HepG2 (cell line): ENCODE data around the gene SLFN12L. TPM values are rescaled to one million over a fixed set of nuclear protein-coding genes. Genes with fewer than 3 reads are reported as not detected.

Source experiments
- ATAC-seq: fragments of 200-7000 bp; cut with Tn5 transposase; 3 replicates; pipeline ENCODE4 v1.9.1; 2020; ENCODE audit warnings: mild to moderate bottlenecking, moderate library complexity
- BruUV-seq: library from RNA; stranded (reverse); fragments of 400-500 nt; replicated peaks from 2 replicates; lab custom pipeline; 2021; lab: Mats Ljungman, UMichigan
- CTCF ChIA-PET: fragments of 300-600 bp; formaldehyde crosslinking; extraction: SDS; loops from one replicate; lab custom pipeline; 2021; ENCODE audit warnings: low total read pairs, inconsistent platforms, low intra/inter-chr PET ratio; lab: Yijun Ruan, JAX
- POLR2A ChIA-PET: fragments of 350-600 bp; sonication (Branson Sonifier 250); formaldehyde crosslinking; loops from one replicate; lab custom pipeline; 2020; ENCODE audit warnings: antibody characterized with exemption, inconsistent platforms; lab: Yijun Ruan, JAX
- DNase-seq: peaks from one replicate; pipeline ENCODE4 v3.0.0-alpha.2; 2015; ENCODE audit warnings: low spot score
- FAIRE-seq: peaks from 3 replicates; lab custom pipeline; 2011; peaks lifted over from hg19 to GRCh38; lab: Jason Lieb, UNC
- H2AFZ ChIP-seq: one replicate; pipeline ENCODE4 v1.6.1; 2011; ENCODE audit warnings: low read length, inconsistent platforms
- H3K27ac ChIP-seq: fragments of 300-600 bp; 3 replicates; pipeline ENCODE4 v1.8.0; 2011; ENCODE audit warnings: mixed run types, mild to moderate bottlenecking, mixed read lengths, low read length, inconsistent platforms; ENCODE audit not compliant: insufficient read depth; ENCODE audit errors: extremely low read length
- H3K27me3 ChIP-seq, 2 experiments: fragments of 200-600 bp in 1 of 2; 2 replicates in 1 of 2; 3 replicates in 1 of 2; pipeline versions ENCODE4 v1.6.0 to v1.8.0; 2011; ENCODE audit warnings: low read length in 2 of 2, mild to moderate bottlenecking in 2 of 2, moderate library complexity in 2 of 2, inconsistent platforms in 1 of 2; ENCODE audit not compliant: insufficient read depth in 2 of 2, control insufficient read depth in 1 of 2
- H3K36me3 ChIP-seq, 2 experiments: fragments of 200-600 bp in 1 of 2; replicated peaks in 1 of 2; 2 replicates in 1 of 2; 3 replicates in 1 of 2; pipeline versions ENCODE4 v1.5.1 to v1.8.0; 2011; ENCODE audit warnings: low read length in 2 of 2, inconsistent platforms in 1 of 2; ENCODE audit not compliant: insufficient read depth in 2 of 2, control insufficient read depth in 1 of 2
- H3K4me1 ChIP-seq: 2 replicates; pipeline ENCODE4 v1.5.1; 2012; ENCODE audit warnings: low read length, inconsistent platforms; ENCODE audit not compliant: insufficient read depth
- H3K4me2 ChIP-seq: 2 replicates; pipeline ENCODE4 v1.6.0; 2011; ENCODE audit warnings: low read depth, low read length, inconsistent platforms
- H3K4me3 ChIP-seq, 3 experiments: fragments of 200-600 bp in 1 of 3; sonication (generic), shearing (Covaris generic) in 1 of 3; replicated peaks in 1 of 3; 2 replicates each; pipeline ENCODE4 v1.5.1; 2011 to 2016; ENCODE audit warnings: low read length in 3 of 3, inconsistent platforms in 2 of 3, low read depth in 2 of 3, mild to moderate bottlenecking in 2 of 3, control low read depth in 1 of 3, mixed read lengths in 1 of 3; ENCODE audit not compliant: insufficient read depth in 1 of 3
- H3K79me2 ChIP-seq: one replicate; pipeline ENCODE4 v1.6.1; 2011; ENCODE audit warnings: low read length, inconsistent platforms; ENCODE audit not compliant: insufficient read depth
- H3K9ac ChIP-seq: 2 replicates; pipeline ENCODE4 v1.6.0; 2011; ENCODE audit warnings: mild to moderate bottlenecking, low read depth, low read length, inconsistent platforms; ENCODE audit not compliant: insufficient read depth
- H3K9me3 ChIP-seq: 2 replicates; pipeline ENCODE4 v1.5.1; 2012; ENCODE audit warnings: mild to moderate bottlenecking, low read length
- H4K20me1 ChIP-seq: 2 replicates; pipeline ENCODE4 v1.6.0; 2011; ENCODE audit warnings: inconsistent platforms, mild to moderate bottlenecking, low read length, moderate library complexity; ENCODE audit not compliant: insufficient read depth
- DNMT3B ChIP-seq: conservative IDR thresholded peaks from 2 replicates; pipeline ENCODE4 v1.6.1; 2016; ENCODE audit warnings: missing biosample characterization, control low read depth
- GMEB1 ChIP-seq: sonication (generic); formaldehyde crosslinking; IDR thresholded peaks from 2 replicates; pipeline ENCODE4 v1.5.1; 2020; ENCODE audit warnings: missing genetic modification reagents, mild to moderate bottlenecking, borderline replicate concordance
- HDAC6 ChIP-seq: fragments of 200-600 bp; sonication (generic); IDR thresholded peaks from 2 replicates; pipeline ENCODE4 v1.7.0; 2017; ENCODE audit warnings: mild to moderate bottlenecking, antibody characterized with exemption, low read length, low read depth
- MXD1 ChIP-seq: sonication (generic); formaldehyde crosslinking; IDR thresholded peaks from 2 replicates; pipeline ENCODE4 v1.4.0; 2020; ENCODE audit warnings: mild to moderate bottlenecking, missing genetic modification reagents
- PTBP1 ChIP-seq: fragments of 200-400 bp; formaldehyde crosslinking; IDR thresholded peaks from 2 replicates; pipeline ENCODE4 v1.6.1; 2018; ENCODE audit warnings: low read length, low read depth; ENCODE audit not compliant: poor library complexity, severe bottlenecking
- SMAD9 ChIP-seq: sonication (generic); formaldehyde crosslinking; IDR thresholded peaks from 2 replicates; pipeline ENCODE4 v1.5.1; 2020; ENCODE audit warnings: mild to moderate bottlenecking, missing genetic modification reagents
- TEF ChIP-seq: sonication (generic); formaldehyde crosslinking; IDR thresholded peaks from 2 replicates; pipeline ENCODE4 v1.5.0; 2020; ENCODE audit warnings: missing genetic modification reagents
- ZBTB42 ChIP-seq: sonication (generic); formaldehyde crosslinking; IDR thresholded peaks from 2 replicates; pipeline ENCODE4 v1.5.0; 2020; ENCODE audit warnings: mild to moderate bottlenecking, missing genetic modification reagents
- ZNF121 ChIP-seq: sonication (generic); formaldehyde crosslinking; IDR thresholded peaks from 2 replicates; pipeline ENCODE4 v1.5.0; 2020; ENCODE audit warnings: mild to moderate bottlenecking, missing genetic modification reagents
- ZNF18 ChIP-seq: sonication (generic); formaldehyde crosslinking; IDR thresholded peaks from 2 replicates; pipeline ENCODE4 v1.8.0; 2022; ENCODE audit warnings: mild to moderate bottlenecking, missing genetic modification reagents; ENCODE audit not compliant: insufficient replicate concordance
- ZNF569 ChIP-seq: sonication (generic); formaldehyde crosslinking; IDR thresholded peaks from 2 replicates; pipeline ENCODE4 v1.5.0; 2020; ENCODE audit warnings: mild to moderate bottlenecking, missing genetic modification reagents, moderate library complexity, borderline replicate concordance
- ZNF713 ChIP-seq: sonication (generic); formaldehyde crosslinking; IDR thresholded peaks from 2 replicates; pipeline ENCODE4 v1.4.0; 2020; ENCODE audit warnings: mild to moderate bottlenecking, missing genetic modification reagents
- ZNF850 ChIP-seq: sonication (generic); formaldehyde crosslinking; conservative IDR thresholded peaks from 2 replicates; pipeline ENCODE4 v1.9.0; 2021; ENCODE audit warnings: mild to moderate bottlenecking, missing genetic modification reagents
- WGBS: methylation state at CpG from one replicate; pipeline ENCODE4 v1.1.6; 2017; ENCODE audit warnings: low lambda C conversion rate; 5-methylcytosine and 5-hydroxymethylcytosine counted together
- in situ Hi-C: cut with HindIII; loops from 2 replicates; pipeline ENCODE4 v1.10.0; 2017; ENCODE audit warnings: low pct_unique_long_range_greater_than_20kb; ENCODE audit not compliant: extremely low pct_ligation_motif_present
- intact Hi-C: fragments of 100-400 bp; cut with micrococcal nuclease; formaldehyde crosslinking; loops from one replicate; pipeline ENCODE4 v1.10.0; 2022; ENCODE audit not compliant: unreplicated experiment
- polyA plus RNA-seq, 8 experiments: library from polyadenylated mRNA; depleted of rRNA in 3 of 8; stranded (reverse) in 7 of 8; unstranded in 1 of 8; fragments of >200 nt; fragmentation: Illumina TruSeq in 4 of 8; extraction: Trizol in 4 of 8; gene quantifications; 2 replicates each; pipeline versions ENCODE4 v1.2.1 to v1.2.3, GENCODE V29; 2011 to 2016; ENCODE audit warnings: low read depth in 4 of 8, missing spikeins in 1 of 8, mixed read lengths in 1 of 8; ENCODE audit not compliant: insufficient read depth in 1 of 8
- total RNA-seq, 5 experiments: library from RNA; depleted of rRNA; stranded (reverse); fragments of >200 nt; fragmentation: Illumina TruSeq; extraction: Trizol; gene quantifications; 2 replicates each; pipeline ENCODE4 v1.2.3, GENCODE V29; 2016; ENCODE audit warnings: low read depth in 1 of 5

The SLFN12L gene
- total and polyA plus RNA-seq, 2 of the 13 experiments (the other 11 are each of a cell fraction or from before 2014, with no cell fraction given), result not detected

GRCh38 chr17:35515027-35515426 is 22.5 kb downstream of the SLFN12L start:
- FAIRE-seq (no peak), ATAC-seq (no peak), DNase-seq (no peak)
- ChIA-PET CTCF (no interaction called here), POLR2A (no interaction called here)
- in situ Hi-C loops, result no loop called here
- H3K27ac ChIP-seq, result no peak overlapping the region
- H3K9ac ChIP-seq, result no peak overlapping the region
- H2AFZ ChIP-seq, result no peak overlapping the region
- H3K27me3 ChIP-seq, result no peaks in the 10 kb centered on the region; a peak in 1 of 5 replicates
- 54% methylated on average over 21 of the region's 21 CpGs for WGBS
- H3K4me1 ChIP-seq, result no peaks in the 10 kb centered on the region
- H3K79me2 ChIP-seq, result no peaks in the 10 kb centered on the region
- H4K20me1 ChIP-seq, result no peaks in the 10 kb centered on the region
- no peak for TF ChIP-seq GMEB1
- no TSS peak for BruUV-seq
- intact Hi-C loops, result no loop called here
- H3K4me2 ChIP-seq, result no peak overlapping the region
- H3K9me3 ChIP-seq, result no peaks in the 10 kb centered on the region
- H3K36me3 ChIP-seq, result no peaks in the 10 kb centered on the region
- H3K4me3 ChIP-seq, result no peak overlapping the region

GRCh38 chr17:35514564-35514963 is 22.9 kb downstream of the SLFN12L start:
- no peaks in the 10 kb centered on the region for H3K79me2 ChIP-seq
- H3K27ac ChIP-seq, result no peak overlapping the region
- H3K4me3 ChIP-seq, result no peak overlapping the region
- no peak overlapping the region for H2AFZ ChIP-seq
- H3K9me3 ChIP-seq, result no peaks in the 10 kb centered on the region
- no peak overlapping the region for H3K4me2 ChIP-seq
- no peak for DNase-seq
- no peak overlapping the region for H3K9ac ChIP-seq
- no peak for ATAC-seq
- 30% methylated on average over 2 of the region's 2 CpGs for WGBS
- ChIA-PET CTCF (no interaction called here), POLR2A (no interaction called here)
- no peaks in the 10 kb centered on the region for H3K4me1 ChIP-seq
- BruUV-seq, result no TSS peak
- in situ Hi-C loops (no loop called here), intact Hi-C loops (no loop called here)
- no peaks in the 10 kb centered on the region for H4K20me1 ChIP-seq
- no peak for FAIRE-seq
- no peaks in the 10 kb centered on the region; a peak in 1 of 5 replicates for H3K27me3 ChIP-seq
- no peaks in the 10 kb centered on the region for H3K36me3 ChIP-seq
- TF ChIP-seq ZNF713 (CRISPR knock-in tag), result no peak
- no peak for TF ChIP-seq ZNF850 (CRISPR knock-in tag)
- TF ChIP-seq HDAC6, result no peak
- TF ChIP-seq MXD1 (CRISPR knock-in tag), result no peak
- TF ChIP-seq DNMT3B (CRISPR knock-in tag), result no peak
- no peak for TF ChIP-seq ZNF18
- no peak for TF ChIP-seq ZNF569 (CRISPR knock-in tag)
- TF ChIP-seq SMAD9, result no peak
- TF ChIP-seq ZNF121 (CRISPR knock-in tag), result no peak
- TF ChIP-seq PTBP1, result no peak
- TF ChIP-seq TEF, result no peak
- TF ChIP-seq ZBTB42 (CRISPR knock-in tag), result no peak
